HCT116 (cell line): ENCODE data around the gene E4F1. TPM values are rescaled to one million over a fixed set of nuclear protein-coding genes. Genes with fewer than 3 reads are reported as not detected.

Experiments used
- ATAC-seq: fragments of 200-7000 bp; cut with Tn5 transposase; 2 replicates; pipeline ENCODE4 v1.9.1; 2020; ENCODE audit warnings: mild to moderate bottlenecking, moderate library complexity
- BruUV-seq: library from RNA; stranded (reverse); fragments of 400-500 nt; replicated peaks from 2 replicates; lab custom pipeline; 2021; lab: Mats Ljungman, UMichigan
- CTCF ChIA-PET: fragments of 300-600 bp; sonication (Branson Sonifier 250); formaldehyde crosslinking; loops from one replicate; lab custom pipeline; 2021; ENCODE audit warnings: antibody characterized with exemption; lab: Charles Lee
- POLR2A ChIA-PET: fragments of 300-600, 350-600 bp; sonication (Branson Sonifier 250); formaldehyde crosslinking; loops from one replicate; lab custom pipeline; 2021; ENCODE audit warnings: antibody characterized with exemption; lab: Charles Lee
- RAD21 ChIA-PET, 2 experiments: fragments of 300-600 bp; sonication (Branson Sonifier 250); formaldehyde crosslinking; loops; one replicate each; lab custom pipeline; 2023; ENCODE audit warnings: low total read pairs in 2 of 2; ENCODE audit not compliant: uncharacterized antibody in 2 of 2, unreplicated experiment in 2 of 2, low non-redundant PET in 1 of 2; lab: Charles Lee
- DNase-seq: peaks from one replicate; pipeline ENCODE4 v3.0.0-alpha.2; 2010; ENCODE audit warnings: low read depth, low spot score
- H2AFZ ChIP-seq: fragments of 200-600 bp; shearing (Covaris generic), sonication (generic); 2 replicates; pipeline ENCODE4 v1.6.1; 2017; ENCODE audit warnings: low read depth, mixed run types, mixed read lengths, antibody characterized with exemption, low read length; ENCODE audit not compliant: poor library complexity, severe bottlenecking
- H3K27ac ChIP-seq: 2 replicates; pipeline ENCODE4 v1.5.1; 2012; ENCODE audit warnings: low read depth, low read length
- H3K27me3 ChIP-seq: fragments of 200-600 bp; sonication (generic); 2 replicates; pipeline ENCODE4 v1.6.1; 2016; ENCODE audit warnings: mixed run types, low read length, mixed read lengths; ENCODE audit not compliant: insufficient read depth
- H3K36me3 ChIP-seq, 2 experiments: fragments of 200-500 bp in 1 of 2; fragments of 200-600 bp in 1 of 2; sonication (Bioruptor generic) in 1 of 2; sonication (generic) in 1 of 2; 2 replicates each; pipeline versions ENCODE4 v1.5.1 to v1.6.1; 2014 to 2016; ENCODE audit warnings: low read length in 2 of 2, inconsistent platforms in 1 of 2, mixed read lengths in 1 of 2, mixed run types in 1 of 2; ENCODE audit not compliant: insufficient read depth in 2 of 2, control insufficient read depth in 1 of 2
- H3K4me1 ChIP-seq, 2 experiments: fragments of 200-600 bp in 1 of 2; sonication (generic) in 1 of 2; 2 replicates each; pipeline versions ENCODE4 v1.5.1 to v1.6.1; 2012 to 2017; ENCODE audit warnings: low read length in 2 of 2, inconsistent platforms in 1 of 2, mild to moderate bottlenecking in 1 of 2, mixed read lengths in 1 of 2, mixed run types in 1 of 2, moderate library complexity in 1 of 2; ENCODE audit not compliant: insufficient read depth in 2 of 2, control insufficient read depth in 1 of 2
- H3K4me2 ChIP-seq: fragments of 200-600 bp; sonication (generic); 2 replicates; pipeline ENCODE4 v1.6.1; 2017; ENCODE audit warnings: mixed run types, low read length, mixed read lengths
- H3K4me3 ChIP-seq, 2 experiments: fragments of 200-600 bp in 1 of 2; sonication (generic) in 1 of 2; replicated peaks in 1 of 2; 2 replicates each; pipeline ENCODE4 v1.5.1; 2011 to 2016; ENCODE audit warnings: low read length in 2 of 2, control low read depth in 1 of 2, low read depth in 1 of 2, mild to moderate bottlenecking in 1 of 2, mixed read lengths in 1 of 2, mixed run types in 1 of 2
- H3K79me2 ChIP-seq: fragments of 200-600 bp; sonication (generic); 2 replicates; pipeline ENCODE4 v1.6.1; 2017; ENCODE audit warnings: mild to moderate bottlenecking, mixed run types, low read length, moderate library complexity, mixed read lengths; ENCODE audit not compliant: insufficient read depth
- H3K9ac ChIP-seq: fragments of 200-600 bp; sonication (generic); 2 replicates; pipeline ENCODE4 v1.6.1; 2016; ENCODE audit warnings: low read length, mixed read lengths
- H3K9me2 ChIP-seq: fragments of 200-600 bp; sonication (generic), shearing (Covaris generic); 2 replicates; pipeline ENCODE4 v1.6.1; 2017; ENCODE audit warnings: mixed run types, mild to moderate bottlenecking, moderate library complexity; ENCODE audit not compliant: insufficient read depth
- H3K9me3 ChIP-seq, 2 experiments: fragments of 200-500 bp in 1 of 2; fragments of 200-600 bp in 1 of 2; sonication (Bioruptor generic) in 1 of 2; sonication (generic) in 1 of 2; 2 replicates each; pipeline ENCODE4 v1.6.1; 2014 to 2017; ENCODE audit warnings: low read length in 2 of 2, mixed read lengths in 2 of 2, inconsistent platforms in 1 of 2, low read depth in 1 of 2, mild to moderate bottlenecking in 1 of 2, mixed run types in 1 of 2, moderate library complexity in 1 of 2; ENCODE audit not compliant: control insufficient read depth in 1 of 2, insufficient read depth in 1 of 2
- H4K20me1 ChIP-seq: fragments of 200-600 bp; sonication (generic), shearing (Covaris generic); 2 replicates; pipeline ENCODE4 v1.6.1; 2017; ENCODE audit warnings: mixed run types, mild to moderate bottlenecking, moderate library complexity; ENCODE audit not compliant: insufficient read depth
- ATF3 ChIP-seq: IDR thresholded peaks from 2 replicates; pipeline ENCODE4 v1.6.1; 2012
- CBX3 ChIP-seq: IDR thresholded peaks from 2 replicates; pipeline ENCODE4 v1.6.1; 2012; ENCODE audit warnings: low read depth
- CEBPB ChIP-seq: IDR thresholded peaks from 2 replicates; pipeline ENCODE4 v1.6.1; 2012; ENCODE audit warnings: low read depth
- EGR1 ChIP-seq: IDR thresholded peaks from 2 replicates; pipeline ENCODE4 v1.6.1; 2012; ENCODE audit warnings: low read depth
- EZH2 ChIP-seq: fragments of 200-600 bp; sonication (generic); IDR thresholded peaks from 2 replicates; pipeline ENCODE4 v1.6.1; 2017; ENCODE audit warnings: antibody characterized with exemption, mixed run types
- EZH2phosphoT487 ChIP-seq: fragments of 200-600 bp; IDR thresholded peaks from 2 replicates; pipeline ENCODE4 v1.6.1; 2018; ENCODE audit warnings: antibody characterized with exemption, borderline replicate concordance
- FOSL1 ChIP-seq: IDR thresholded peaks from 2 replicates; pipeline ENCODE4 v1.6.1; 2012; ENCODE audit warnings: low read depth
- JUND ChIP-seq: IDR thresholded peaks from 2 replicates; pipeline ENCODE4 v1.6.1; 2012
- POLR2AphosphoS5 ChIP-seq: IDR thresholded peaks from 2 replicates; pipeline ENCODE4 v1.6.1; 2011; ENCODE audit warnings: mild to moderate bottlenecking, low read depth, low read length, moderate library complexity
- REST ChIP-seq: IDR thresholded peaks from 2 replicates; pipeline ENCODE4 v1.6.1; 2012; ENCODE audit warnings: low read depth
- SIN3A ChIP-seq: IDR thresholded peaks from 2 replicates; pipeline ENCODE4 v1.6.1; 2012; ENCODE audit warnings: low read depth
- SP1 ChIP-seq: IDR thresholded peaks from 2 replicates; pipeline ENCODE4 v1.6.1; 2012; ENCODE audit warnings: low read depth
- SRF ChIP-seq: IDR thresholded peaks from 2 replicates; pipeline ENCODE4 v1.6.1; 2012; ENCODE audit warnings: low read depth
- YY1 ChIP-seq: IDR thresholded peaks from 2 replicates; pipeline ENCODE4 v1.6.1; 2011; ENCODE audit warnings: low read length, low read depth, moderate library complexity, mild to moderate bottlenecking; ENCODE audit not compliant: insufficient replicate concordance; ENCODE audit errors: extremely low read depth
- ZBTB33 ChIP-seq: IDR thresholded peaks from 2 replicates; pipeline ENCODE4 v1.6.1; 2011; ENCODE audit warnings: mild to moderate bottlenecking, low read length, moderate library complexity; ENCODE audit not compliant: insufficient replicate concordance; ENCODE audit errors: extremely low read depth
- intact Hi-C: fragments of 100-400 bp; cut with micrococcal nuclease; formaldehyde crosslinking; loops from 2 replicates; pipeline ENCODE4 v1.10.0; 2022
- total RNA-seq: library from RNA; stranded (reverse); gene quantifications from one replicate; pipeline ENCODE4 v1.2.1, GENCODE V29; 2021; ENCODE audit not compliant: unreplicated experiment

E4F1 gene
- total RNA-seq, 1 experiment from 2014 or later = 40.7 TPM

GRCh38 chr16:2200313-2200712 lies 23.1 kb upstream of the E4F1 start:
- ChIA-PET POLR2A (no interaction called here), CTCF (no interaction called here)

More at GRCh38 chr16:2200313-2200712, 23.1 kb upstream of the E4F1 start:
- ATAC-seq (no peak), DNase-seq (no peak)
- H3K9me3 ChIP-seq = no peaks in the 10 kb centered on the region
- H3K9ac ChIP-seq = no peak overlapping the region
- no peaks in the 10 kb centered on the region for H3K9me2 ChIP-seq
- intact Hi-C loops = no loop called here
- no peak overlapping the region for H2AFZ ChIP-seq
- no peaks in the 10 kb centered on the region for H3K27me3 ChIP-seq
- RAD21 ChIA-PET = no interaction called here
- H3K4me3 ChIP-seq = no peak overlapping the region
- no peaks in the 10 kb centered on the region for H3K36me3 ChIP-seq
- no peak overlapping the region for H3K27ac ChIP-seq
- H4K20me1 ChIP-seq = no peaks in the 10 kb centered on the region
- no peak overlapping the region for H3K4me2 ChIP-seq
- BruUV-seq = no TSS peak
- no peak for TF ChIP-seq SIN3A
- TF ChIP-seq EZH2phosphoT487 = no peak
- no peak for TF ChIP-seq EGR1
- no peak for TF ChIP-seq ZBTB33
- no peak for TF ChIP-seq POLR2AphosphoS5
- TF ChIP-seq JUND = no peak
- no peak for TF ChIP-seq FOSL1
- no peak for TF ChIP-seq CEBPB
- no peak for TF ChIP-seq YY1
- TF ChIP-seq SRF = no peak
- TF ChIP-seq EZH2 = no peak
- TF ChIP-seq CBX3 = no peak
- no peak for TF ChIP-seq SP1
- TF ChIP-seq REST = no peak
- TF ChIP-seq ATF3 = no peak
- H3K4me1 ChIP-seq = peaks cover 7 to 14% of the 10 kb centered on the region in 2 experiments
- H3K79me2 ChIP-seq = no peaks in the 10 kb centered on the region
